ENCODE results near the gene METTL25B.

Gene METTL25B

GRCh38 chr1:156726549-156727226 lies 1.6 kb upstream of the METTL25B start:
- no peak for DNase-seq (ENCODE audit: low read depth)

- no peak for DNase-seq (ENCODE audit: low read depth)
Measured at GRCh38 chr1:156727492-156727891, 777 bp upstream of the METTL25B start.

GRCh38 chr1:156728599-156729462 lies 562 bp downstream of the METTL25B start, which contains the start of gene ISG20L2:
Gene ISG20L2 (minus strand): TSS chr1:156728766. CDS start chr1:156727652, 1,114 bp downstream.
- DNase-seq (ENCODE audit: low read depth): peak; percentile 95

GRCh38 chr1:156733989-156734584 lies 5.8 kb downstream of the METTL25B start:
- DNase-seq (ENCODE audit: low read depth): no peak

GRCh38 chr1:156738407-156738806 lies 10.1 kb downstream of the METTL25B start:
- no peak for DNase-seq (ENCODE audit: low read depth)

- no peak for DNase-seq (ENCODE audit: low read depth)
Measured at GRCh38 chr1:156738916-156739315, 10.6 kb downstream of the METTL25B start.

GRCh38 chr1:156740237-156740740 lies 12.0 kb downstream of the METTL25B start:
- no peak for DNase-seq (ENCODE audit: low read depth)

- peak; percentile 95 for DNase-seq (ENCODE audit: low read depth)
Measured at GRCh38 chr1:156740741-156741480, 12.6 kb downstream of the METTL25B start, which contains the start of gene MRPL24. Gene MRPL24 (minus strand): TSS chr1:156741088. CDS start chr1:156738704, 2,384 bp downstream.

- DNase-seq (ENCODE audit: low read depth): no peak
Measured at GRCh38 chr1:156741481-156741983, 13.3 kb downstream of the METTL25B start.

- DNase-seq (ENCODE audit: low read depth): no peak
Measured at GRCh38 chr1:156742017-156742416, 13.7 kb downstream of the METTL25B start.

GRCh38 chr1:156742801-156743200 lies 14.5 kb downstream of the METTL25B start:
- DNase-seq (ENCODE audit: low read depth): no peak

- no peak for DNase-seq (ENCODE audit: low read depth)
Measured at GRCh38 chr1:156743367-156744302, 15.4 kb downstream of the METTL25B start.

GRCh38 chr1:156744344-156744743 lies 16.1 kb downstream of the METTL25B start:
- no peak for DNase-seq (ENCODE audit: low read depth)

GRCh38 chr1:156744786-156745419 lies 16.6 kb downstream of the METTL25B start:
- no peak for DNase-seq (ENCODE audit: low read depth)

- DNase-seq (ENCODE audit: low read depth): no peak
Measured at GRCh38 chr1:156745881-156746280, 17.6 kb downstream of the METTL25B start.

- DNase-seq (ENCODE audit: low read depth): no peak
Measured at GRCh38 chr1:156746406-156746727, 18.1 kb downstream of the METTL25B start.

- no peak for DNase-seq (ENCODE audit: low read depth)
Measured at GRCh38 chr1:156746728-156747631, 18.7 kb downstream of the METTL25B start.

- no peak for DNase-seq (ENCODE audit: low read depth)
Measured at GRCh38 chr1:156747742-156748669, 19.7 kb downstream of the METTL25B start.

Data from stimulated activated CD4-positive, alpha-beta T cell treated with anti-CD3 and anti-CD28 coated beads, Interleukin-2, amount 100 ng/mL, for 4 hours (primary cell).